IPS-18a (cell line): ENCODE measurements around the gene GBP2.
"Not testable (repeated sequence)": the region's sequence is repeated elsewhere in the genome, so short reads cannot be mapped to it uniquely, and the experiment has no call there.

Experiments
- H3K27ac ChIP-seq: one replicate; pipeline ENCODE4 v1.5.1; 2013; ENCODE audit warnings: low read length
- H3K27me3 ChIP-seq: one replicate; pipeline ENCODE4 v1.6.1; 2013; ENCODE audit warnings: mild to moderate bottlenecking, low read length; ENCODE audit not compliant: control insufficient read depth, insufficient read depth
- H3K36me3 ChIP-seq: one replicate; pipeline ENCODE4 v1.6.1; 2013; ENCODE audit warnings: low read depth, low read length; ENCODE audit not compliant: control insufficient read depth
- H3K4me1 ChIP-seq: one replicate; pipeline ENCODE4 v1.6.1; 2013; ENCODE audit warnings: low read depth, low read length; ENCODE audit not compliant: control insufficient read depth
- H3K4me3 ChIP-seq: one replicate; pipeline ENCODE4 v1.5.1; 2013; ENCODE audit warnings: low read length
- H3K9ac ChIP-seq: one replicate; pipeline ENCODE4 v1.6.1; 2013; ENCODE audit warnings: mild to moderate bottlenecking, low read length, moderate library complexity
- H3K9me3 ChIP-seq: one replicate; pipeline ENCODE4 v1.6.1; 2013; ENCODE audit warnings: low read depth, low read length; ENCODE audit not compliant: control insufficient read depth

Gene GBP2

DNA sequence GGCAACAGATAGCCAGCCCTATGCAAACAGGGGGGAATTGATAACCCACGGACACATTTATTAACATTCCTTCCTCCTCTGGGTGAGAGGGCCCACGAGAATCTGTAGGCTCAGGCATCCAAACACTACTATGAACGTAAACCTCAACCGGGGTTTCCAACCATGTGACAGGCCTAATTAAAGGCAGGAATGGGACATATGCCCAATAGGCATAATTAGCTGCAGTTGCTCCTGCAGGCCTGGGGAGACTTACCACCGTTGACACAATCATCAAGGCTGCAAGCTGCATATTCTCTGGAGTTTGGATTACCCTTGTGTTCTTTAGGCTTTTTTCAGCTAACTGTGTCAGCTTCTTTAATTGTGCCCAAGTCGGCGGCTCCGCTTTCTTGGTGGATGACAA, 38.7 kb downstream of the GBP2 start:
- no peak overlapping the region for H3K27ac ChIP-seq
- H3K36me3 ChIP-seq, result no peaks in the 10 kb centered on the region
- H3K4me1 ChIP-seq, result peaks cover 12% of the 10 kb centered on the region
- H3K9ac ChIP-seq, result no peak overlapping the region
- H3K9me3 ChIP-seq, result no peaks in the 10 kb centered on the region
- no peaks in the 10 kb centered on the region for H3K27me3 ChIP-seq
- no peak overlapping the region for H3K4me3 ChIP-seq

- no peaks in the 10 kb centered on the region for H3K27me3 ChIP-seq
- H3K4me1 ChIP-seq, result peaks cover 12% of the 10 kb centered on the region
- no peaks in the 10 kb centered on the region for H3K36me3 ChIP-seq
- H3K9me3 ChIP-seq, result peaks cover 4% of the 10 kb centered on the region
- H3K9ac ChIP-seq, result no peak overlapping the region
- no peak overlapping the region for H3K4me3 ChIP-seq
- H3K27ac ChIP-seq, result no peak overlapping the region
Observed at GRCh38 chr1:89085781-89086180, 40.1 kb downstream of the GBP2 start.

GRCh38 chr1:89081005-89081404, 44.9 kb downstream of the GBP2 start:
- Histone ChIP-seq H3K36me3 (no peaks in the 10 kb centered on the region), H3K4me1 (peaks cover 1% of the 10 kb centered on the region), H3K27me3 (no peaks in the 10 kb centered on the region), H3K27ac (no peak overlapping the region), H3K4me3 (no peak overlapping the region), H3K9ac (no peak overlapping the region), H3K9me3 (peaks cover 10% of the 10 kb centered on the region)

- H3K4me1 ChIP-seq, H3K4me3 ChIP-seq, H3K27ac ChIP-seq: not testable (repeated sequence)
Observed at GRCh38 chr1:89080068-89080467, 45.8 kb downstream of the GBP2 start.

DNA sequence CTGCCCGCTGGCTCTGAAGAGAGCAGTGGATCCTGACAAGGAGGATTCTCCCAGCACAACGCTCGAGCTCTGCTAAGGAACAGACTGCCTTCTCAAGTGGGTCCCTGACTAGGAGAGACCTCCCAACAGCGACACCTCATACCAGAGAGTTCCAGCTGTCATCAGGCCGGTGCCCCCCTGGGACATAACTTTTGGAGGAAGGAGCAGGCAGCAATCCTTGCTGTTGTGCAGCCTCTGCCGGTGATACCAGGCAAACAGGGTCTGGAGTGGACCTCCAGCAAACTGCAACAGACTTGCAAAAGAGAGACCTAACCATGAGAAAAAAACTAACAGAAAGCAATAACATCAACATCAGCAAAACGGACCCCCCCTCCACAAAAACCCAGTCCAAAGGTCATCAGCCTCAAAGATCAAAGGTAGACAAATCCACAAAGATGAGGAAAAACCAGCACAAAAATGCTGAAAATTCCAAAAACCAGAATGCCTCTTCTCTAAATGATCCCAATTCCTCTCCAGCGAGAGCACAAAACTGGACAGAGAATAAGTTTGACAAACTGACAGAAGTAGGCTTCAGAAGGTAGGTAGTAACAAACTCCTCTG, 53.3 kb downstream of the GBP2 start:
- not testable (repeated sequence) for H3K9ac ChIP-seq, H3K4me1 ChIP-seq, H3K4me3 ChIP-seq, H3K36me3 ChIP-seq, H3K27ac ChIP-seq, H3K9me3 ChIP-seq, H3K27me3 ChIP-seq

More at GRCh38 chr1:89080068-89080467, 45.8 kb downstream of the GBP2 start:
- not testable (repeated sequence) for H3K36me3 ChIP-seq, H3K9ac ChIP-seq, H3K27me3 ChIP-seq
- peaks cover 10% of the 10 kb centered on the region for H3K9me3 ChIP-seq

DNA sequence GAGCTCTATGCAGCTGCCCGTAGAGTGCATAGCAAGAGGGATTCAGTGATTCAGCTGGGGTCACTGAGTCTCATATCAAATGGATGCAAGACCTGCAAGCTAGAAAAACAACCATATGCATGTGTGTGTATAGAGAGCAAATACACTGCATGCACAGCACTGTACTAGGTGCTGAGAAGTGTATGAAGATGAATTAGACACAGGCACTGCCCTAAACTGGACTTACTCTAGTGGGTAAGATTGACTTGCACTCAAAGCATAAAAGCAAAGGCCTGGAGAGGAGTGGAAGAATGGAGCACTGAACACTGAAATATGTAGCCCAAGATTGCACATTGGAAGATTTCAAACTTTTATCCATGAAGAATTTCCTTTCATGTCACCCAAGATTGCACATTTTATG, 55.4 kb downstream of the GBP2 start:
- Histone ChIP-seq H3K27me3 (no peaks in the 10 kb centered on the region), H3K4me1 (no peaks in the 10 kb centered on the region), H3K36me3 (no peaks in the 10 kb centered on the region), H3K9ac (no peak overlapping the region), H3K27ac (no peak overlapping the region), H3K9me3 (no peaks in the 10 kb centered on the region), H3K4me3 (no peak overlapping the region)

DNA sequence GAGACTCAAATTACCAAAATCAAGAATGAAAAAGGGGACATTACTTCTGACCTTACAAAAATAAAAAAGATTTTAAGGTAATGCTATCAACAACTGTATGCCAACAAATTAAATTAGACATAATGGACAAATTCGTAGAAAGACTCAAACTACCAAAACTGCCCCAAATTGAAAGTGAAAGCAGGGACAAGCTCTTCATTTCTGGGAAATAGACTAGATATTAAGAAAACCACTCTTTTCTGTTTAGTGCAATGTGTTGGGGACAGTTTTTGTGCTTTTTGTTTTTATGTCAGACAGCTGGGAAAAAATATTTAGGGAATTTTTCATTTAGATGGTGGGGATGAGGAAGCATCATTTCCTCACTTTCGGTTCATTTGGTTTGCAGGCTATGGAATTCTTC, 56.0 kb downstream of the GBP2 start:
- Histone ChIP-seq H3K4me1 (no peaks in the 10 kb centered on the region), H3K4me3 (no peak overlapping the region), H3K27me3 (no peaks in the 10 kb centered on the region), H3K9ac (no peak overlapping the region), H3K9me3 (no peaks in the 10 kb centered on the region), H3K27ac (no peak overlapping the region), H3K36me3 (no peaks in the 10 kb centered on the region)

GRCh38 chr1:89068291-89068690, 57.6 kb downstream of the GBP2 start:
- no peaks in the 10 kb centered on the region for H3K4me1 ChIP-seq
- H3K4me3 ChIP-seq, result no peak overlapping the region
- no peaks in the 10 kb centered on the region for H3K36me3 ChIP-seq
- H3K9ac ChIP-seq, result no peak overlapping the region
- H3K27ac ChIP-seq, result no peak overlapping the region
- H3K27me3 ChIP-seq, result no peaks in the 10 kb centered on the region
- no peaks in the 10 kb centered on the region for H3K9me3 ChIP-seq

GRCh38 chr1:89065079-89065868, 60.6 kb downstream of the GBP2 start, which contains the start of gene GBP1:
Gene GBP1 (minus strand): TSS chr1:89065208. CDS start chr1:89063234, 1,974 bp downstream.
- Histone ChIP-seq H3K27ac (no peak within 1 kb of the TSS), H3K4me1 (no peaks in the 10 kb centered on the region)

DNA sequence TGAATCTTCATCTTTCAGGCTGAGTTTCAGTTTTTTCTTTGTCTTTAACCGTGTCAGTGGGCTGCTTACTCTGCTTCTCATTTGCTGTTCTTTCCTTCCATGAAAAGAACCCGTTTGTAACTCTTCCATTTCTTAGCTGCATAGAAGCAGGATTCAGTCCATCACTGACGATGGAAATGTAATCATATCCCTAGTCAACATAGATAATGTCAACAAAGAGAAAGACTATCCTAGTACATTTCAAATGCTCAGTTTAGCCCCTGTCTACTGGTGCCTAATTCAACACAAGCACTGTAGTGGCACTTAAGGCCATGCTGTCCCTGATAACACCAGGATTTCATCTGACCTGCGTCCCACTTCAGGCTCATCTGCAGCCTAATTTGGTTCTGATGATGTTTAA, 61.3 kb downstream of the GBP2 start:
- Histone ChIP-seq H3K36me3 (no peaks in the 10 kb centered on the region), H3K9me3 (no peaks in the 10 kb centered on the region), H3K4me3 (no peak overlapping the region), H3K27me3 (no peaks in the 10 kb centered on the region), H3K9ac (no peak overlapping the region), H3K27ac (no peak overlapping the region), H3K4me1 (no peaks in the 10 kb centered on the region)

More at GRCh38 chr1:89065079-89065868, 60.6 kb downstream of the GBP2 start, which contains the start of gene GBP1:
- H3K9ac ChIP-seq, result no peak within 1 kb of the TSS
- H3K27me3 ChIP-seq, result no peaks in the 10 kb centered on the region
- H3K4me3 ChIP-seq, result no peak within 1 kb of the TSS
- no peaks in the 10 kb centered on the region for H3K36me3 ChIP-seq
- H3K9me3 ChIP-seq, result no peaks in the 10 kb centered on the region

DNA sequence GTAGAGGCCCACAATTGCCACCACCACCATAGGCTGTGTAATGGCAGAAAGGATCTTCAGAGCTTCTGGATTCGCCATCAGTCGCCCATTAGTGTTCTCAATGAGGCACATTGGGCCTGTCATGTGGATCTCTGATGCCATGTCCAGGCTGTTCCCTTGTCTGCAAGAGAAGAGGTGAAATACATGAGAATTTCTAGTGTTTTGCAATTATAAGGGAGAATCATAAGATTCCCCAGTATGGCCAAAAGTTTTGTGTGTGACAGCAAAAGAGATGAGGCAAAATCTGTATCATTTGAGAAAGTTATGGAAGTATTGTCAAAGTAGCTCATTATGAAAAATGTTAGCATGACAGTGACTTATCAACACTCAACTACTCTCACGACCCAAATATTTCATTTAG, 62.8 kb downstream of the GBP2 start:
- H3K4me3 ChIP-seq, result no peak overlapping the region

GRCh38 chr1:89060091-89060490, 65.8 kb downstream of the GBP2 start:
- H3K4me1 ChIP-seq, result no peaks in the 10 kb centered on the region
- no peaks in the 10 kb centered on the region for H3K9me3 ChIP-seq
- H3K36me3 ChIP-seq, result no peaks in the 10 kb centered on the region
- no peak overlapping the region for H3K9ac ChIP-seq
- no peak overlapping the region for H3K27ac ChIP-seq
- no peaks in the 10 kb centered on the region for H3K27me3 ChIP-seq
- no peak overlapping the region for H3K4me3 ChIP-seq

More for the DNA sequence above, 62.8 kb downstream of the GBP2 start:
- no peaks in the 10 kb centered on the region for H3K4me1 ChIP-seq
- H3K27me3 ChIP-seq, result no peaks in the 10 kb centered on the region
- H3K9ac ChIP-seq, result no peak overlapping the region
- H3K36me3 ChIP-seq, result no peaks in the 10 kb centered on the region
- no peak overlapping the region for H3K27ac ChIP-seq
- no peaks in the 10 kb centered on the region for H3K9me3 ChIP-seq
